HG02840 (cell line): ENCODE results near the gene APOL2.

Experiments
- ATAC-seq: cut with Tn5 transposase; IDR thresholded peaks from one replicate; pipeline ENCODE4 v1.9.1; 2021; ENCODE audit warnings: mild to moderate bottlenecking, moderate library complexity, moderate number of reproducible peaks; ENCODE audit not compliant: unreplicated experiment, low FRiP score

APOL2 gene

GRCh38 chr22:36180928-36181327, 58.4 kb downstream of the APOL2 start:
- no peak for ATAC-seq

DNA sequence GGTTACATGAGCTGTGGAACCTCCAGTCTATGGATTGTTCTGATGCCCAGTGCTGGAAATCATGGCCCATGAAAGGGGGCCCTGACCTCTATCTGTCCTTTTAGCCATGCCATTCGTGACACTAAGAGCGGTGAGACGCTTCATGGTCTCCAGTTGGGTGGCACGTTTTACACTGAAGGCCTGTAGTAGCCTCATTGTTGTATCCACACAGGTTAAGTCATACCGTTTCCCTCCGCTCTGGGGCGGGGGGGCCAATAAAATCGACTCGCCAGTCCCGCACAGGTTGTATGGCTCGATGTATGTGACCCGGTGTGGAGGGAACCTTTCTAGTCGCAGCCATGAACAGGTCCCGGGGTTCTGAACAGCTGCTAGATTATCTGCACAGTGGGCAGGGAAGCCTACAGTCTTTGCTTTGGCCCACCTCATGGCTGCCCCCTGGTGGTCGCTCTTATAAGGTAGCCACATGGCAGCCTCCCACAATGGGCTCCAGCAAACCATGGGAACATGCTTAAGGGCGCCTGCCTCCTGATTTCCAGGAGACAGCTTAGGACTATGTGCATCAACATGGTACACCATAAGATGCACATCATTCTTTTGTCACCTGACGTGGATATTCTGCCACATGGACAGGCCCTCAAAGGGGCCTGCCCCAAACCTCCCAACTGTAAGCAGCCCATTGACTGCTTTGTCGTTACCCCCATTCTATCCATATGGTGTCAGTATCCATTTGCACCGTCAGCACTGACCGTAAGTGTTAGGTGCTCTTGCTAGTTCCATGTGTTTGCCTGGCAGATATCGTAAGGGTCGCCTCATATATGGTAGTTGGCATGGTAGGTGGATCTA, 59.1 kb downstream of the APOL2 start:
- no peak for ATAC-seq

- ATAC-seq = no peak
Measured at GRCh38 chr22:36177160-36177559, 62.2 kb downstream of the APOL2 start.
